ENCODE results near the gene HSPA8. TPM values are rescaled to one million over a fixed set of nuclear protein-coding genes. Genes with fewer than 3 reads are reported as not detected.

The HSPA8 gene
- total and polyA plus RNA-seq, 2 experiments from 2014 or later: 826 to 2,903 TPM

DNA sequence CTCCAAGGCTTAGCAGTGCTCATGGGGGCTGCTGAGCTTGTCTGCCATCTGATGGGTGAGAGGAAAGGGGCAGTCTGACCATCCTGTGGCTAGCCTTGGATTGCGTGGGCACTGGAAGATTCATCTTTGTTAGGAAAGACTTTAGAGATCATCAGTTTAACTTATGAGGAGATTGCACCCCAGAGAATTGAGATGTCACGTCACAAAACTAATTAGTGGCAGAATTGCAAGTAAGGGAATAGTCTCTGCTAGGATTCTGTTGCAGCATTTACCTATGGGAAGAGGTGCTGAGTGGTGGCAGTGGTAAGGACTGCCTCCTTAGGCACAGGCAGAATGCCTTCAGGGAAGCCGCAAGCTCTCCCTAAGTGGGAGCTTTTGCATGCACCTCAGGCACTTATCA is 42.8 kb upstream of the HSPA8 start (continued):
- TF ChIP-seq, protein P1, sequence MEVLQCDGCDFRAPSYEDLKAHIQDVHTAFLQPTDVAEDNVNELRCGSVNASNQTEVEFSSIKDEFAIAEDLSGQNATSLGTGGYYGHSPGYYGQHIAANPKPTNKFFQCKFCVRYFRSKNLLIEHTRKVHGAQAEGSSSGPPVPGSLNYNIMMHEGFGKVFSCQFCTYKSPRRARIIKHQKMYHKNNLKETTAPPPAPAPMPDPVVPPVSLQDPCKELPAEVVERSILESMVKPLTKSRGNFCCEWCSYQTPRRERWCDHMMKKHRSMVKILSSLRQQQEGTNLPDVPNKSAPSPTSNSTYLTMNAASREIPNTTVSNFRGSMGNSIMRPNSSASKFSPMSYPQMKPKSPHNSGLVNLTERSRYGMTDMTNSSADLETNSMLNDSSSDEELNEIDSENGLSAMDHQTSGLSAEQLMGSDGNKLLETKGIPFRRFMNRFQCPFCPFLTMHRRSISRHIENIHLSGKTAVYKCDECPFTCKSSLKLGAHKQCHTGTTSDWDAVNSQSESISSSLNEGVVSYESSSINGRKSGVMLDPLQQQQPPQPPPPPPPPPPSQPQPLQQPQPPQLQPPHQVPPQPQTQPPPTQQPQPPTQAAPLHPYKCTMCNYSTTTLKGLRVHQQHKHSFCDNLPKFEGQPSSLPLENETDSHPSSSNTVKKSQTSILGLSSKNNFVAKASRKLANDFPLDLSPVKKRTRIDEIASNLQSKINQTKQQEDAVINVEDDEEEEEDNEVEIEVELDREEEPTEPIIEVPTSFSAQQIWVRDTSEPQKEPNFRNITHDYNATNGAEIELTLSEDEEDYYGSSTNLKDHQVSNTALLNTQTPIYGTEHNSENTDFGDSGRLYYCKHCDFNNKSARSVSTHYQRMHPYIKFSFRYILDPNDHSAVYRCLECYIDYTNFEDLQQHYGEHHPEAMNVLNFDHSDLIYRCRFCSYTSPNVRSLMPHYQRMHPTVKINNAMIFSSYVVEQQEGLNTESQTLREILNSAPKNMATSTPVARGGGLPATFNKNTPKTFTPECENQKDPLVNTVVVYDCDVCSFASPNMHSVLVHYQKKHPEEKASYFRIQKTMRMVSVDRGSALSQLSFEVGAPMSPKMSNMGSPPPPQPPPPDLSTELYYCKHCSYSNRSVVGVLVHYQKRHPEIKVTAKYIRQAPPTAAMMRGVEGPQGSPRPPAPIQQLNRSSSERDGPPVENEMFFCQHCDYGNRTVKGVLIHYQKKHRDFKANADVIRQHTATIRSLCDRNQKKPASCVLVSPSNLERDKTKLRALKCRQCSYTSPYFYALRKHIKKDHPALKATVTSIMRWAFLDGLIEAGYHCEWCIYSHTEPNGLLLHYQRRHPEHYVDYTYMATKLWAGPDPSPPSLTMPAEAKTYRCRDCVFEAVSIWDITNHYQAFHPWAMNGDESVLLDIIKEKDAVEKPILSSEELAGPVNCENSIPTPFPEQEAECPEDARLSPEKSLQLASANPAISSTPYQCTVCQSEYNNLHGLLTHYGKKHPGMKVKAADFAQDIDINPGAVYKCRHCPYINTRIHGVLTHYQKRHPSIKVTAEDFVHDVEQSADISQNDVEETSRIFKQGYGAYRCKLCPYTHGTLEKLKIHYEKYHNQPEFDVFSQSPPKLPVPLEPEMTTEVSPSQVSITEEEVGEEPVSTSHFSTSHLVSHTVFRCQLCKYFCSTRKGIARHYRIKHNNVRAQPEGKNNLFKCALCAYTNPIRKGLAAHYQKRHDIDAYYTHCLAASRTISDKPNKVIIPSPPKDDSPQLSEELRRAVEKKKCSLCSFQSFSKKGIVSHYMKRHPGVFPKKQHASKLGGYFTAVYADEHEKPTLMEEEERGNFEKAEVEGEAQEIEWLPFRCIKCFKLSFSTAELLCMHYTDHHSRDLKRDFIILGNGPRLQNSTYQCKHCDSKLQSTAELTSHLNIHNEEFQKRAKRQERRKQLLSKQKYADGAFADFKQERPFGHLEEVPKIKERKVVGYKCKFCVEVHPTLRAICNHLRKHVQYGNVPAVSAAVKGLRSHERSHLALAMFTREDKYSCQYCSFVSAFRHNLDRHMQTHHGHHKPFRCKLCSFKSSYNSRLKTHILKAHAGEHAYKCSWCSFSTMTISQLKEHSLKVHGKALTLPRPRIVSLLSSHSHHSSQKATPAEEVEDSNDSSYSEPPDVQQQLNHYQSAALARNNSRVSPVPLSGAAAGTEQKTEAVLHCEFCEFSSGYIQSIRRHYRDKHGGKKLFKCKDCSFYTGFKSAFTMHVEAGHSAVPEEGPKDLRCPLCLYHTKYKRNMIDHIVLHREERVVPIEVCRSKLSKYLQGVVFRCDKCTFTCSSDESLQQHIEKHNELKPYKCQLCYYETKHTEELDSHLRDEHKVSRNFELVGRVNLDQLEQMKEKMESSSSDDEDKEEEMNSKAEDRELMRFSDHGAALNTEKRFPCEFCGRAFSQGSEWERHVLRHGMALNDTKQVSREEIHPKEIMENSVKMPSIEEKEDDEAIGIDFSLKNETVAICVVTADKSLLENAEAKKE (CRISPR knock-in tag; IDR thresholded peaks at IDR 0.05): no peak
- TF ChIP-seq EZH2 (IDR thresholded peaks at IDR 0.05; ENCODE audit: low read depth, unreplicated experiment): no peak

DNA sequence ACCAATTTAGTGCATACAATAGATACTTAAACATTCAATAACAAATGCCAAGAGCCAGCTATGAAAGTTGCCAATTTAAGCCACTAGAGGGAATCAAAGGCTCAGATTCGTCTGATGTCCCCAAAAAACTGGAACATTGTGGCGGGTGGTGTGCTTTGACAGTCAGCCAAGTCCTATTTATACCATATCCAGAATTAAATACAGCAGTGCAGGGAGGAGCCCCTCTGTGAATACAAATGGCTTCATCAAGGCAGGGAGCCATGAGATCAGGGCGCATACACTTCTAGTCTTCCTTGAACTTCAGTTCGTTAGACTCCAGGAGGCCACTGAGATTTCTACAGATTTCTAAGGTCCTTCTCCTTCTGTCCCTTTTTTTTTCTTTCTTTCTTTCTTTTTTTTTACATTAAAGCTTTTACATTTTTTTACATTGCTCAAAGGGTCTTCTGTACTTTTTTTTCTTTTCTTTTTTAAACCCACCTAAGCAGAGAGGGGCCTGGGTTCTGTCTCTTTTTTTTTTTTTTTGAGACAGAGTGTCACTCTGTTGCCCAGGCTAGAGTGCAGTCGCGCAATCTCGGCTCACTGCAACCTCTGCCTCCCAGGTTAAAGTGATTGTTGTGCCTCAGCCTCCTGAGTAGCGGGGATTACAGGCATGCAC is 41.5 kb upstream of the HSPA8 start:
- H3K27ac ChIP-seq (ENCODE audit: low read depth): no peak overlapping the region
- no peak for TF ChIP-seq CREB1 (CRISPR knock-in tag; IDR thresholded peaks at IDR 0.05; ENCODE audit: low read depth)
- peak; percentile 69 to 72 for TF ChIP-seq CTCF (conservative IDR thresholded peaks at IDR 0.05; ENCODE audit: low read depth in 2 of 2)
- TF ChIP-seq, protein P1 (CRISPR knock-in tag; IDR thresholded peaks at IDR 0.05): no peak
- H3F3A ChIP-seq (replicated peaks; ENCODE audit: low read depth): no peaks in the 10 kb centered on the region
- no peak overlapping the region for H2AFZ ChIP-seq
- H3K9me3 Mint-ChIP-seq: no peaks in the 10 kb centered on the region
- peaks cover 15% of the 10 kb centered on the region for H3K4me1 ChIP-seq (ENCODE audit: insufficient read depth)
- ATAC-seq (peak; percentile 44; the same call in 2 of the 3 replicates), DNase-seq (ENCODE audit: low spot score) (peak; percentile 73)
- no peaks in the 10 kb centered on the region for H3K36me3 ChIP-seq (ENCODE audit: insufficient read depth)
- peaks cover 24% of the 10 kb centered on the region for H3K4me1 Mint-ChIP-seq
- H3K79me2 ChIP-seq (replicated peaks; ENCODE audit: insufficient read depth): no peaks in the 10 kb centered on the region
- H3K36me3 Mint-ChIP-seq (ENCODE audit: low read depth): 0 out of 3 replicates have a peak, but pooled peaks cover 2% of the 10 kb centered on the region
- no peaks in the 10 kb centered on the region for H4K20me1 ChIP-seq (replicated peaks; ENCODE audit: insufficient read depth)
- H3K27me3 ChIP-seq (ENCODE audit: insufficient read depth): no peaks in the 10 kb centered on the region
- H3K9me2 ChIP-seq (ENCODE audit: insufficient read depth): no peaks in the 10 kb centered on the region
- H3K4me2 ChIP-seq: no peak overlapping the region
- no peak overlapping the region for H3K27ac Mint-ChIP-seq
- peaks cover 14% of the 10 kb centered on the region for H3K27me3 Mint-ChIP-seq (ENCODE audit: insufficient read depth, low read depth, poor library complexity)
- H3K4me3 ChIP-seq: no peak overlapping the region
- no peak overlapping the region for H3K4me3 Mint-ChIP-seq
